ENCODE results near the gene SLCO3A1. TPM values are rescaled to one million over a fixed set of nuclear protein-coding genes. Genes with fewer than 3 reads are reported as not detected.
"Not testable (repeated sequence)": the region's sequence is repeated elsewhere in the genome, so short reads cannot be mapped to it uniquely, and the experiment has no call there.

SLCO3A1 gene
- total and polyA plus RNA-seq, 9 donors = 1.7 to 8.6 (median 4.5) TPM

DNA sequence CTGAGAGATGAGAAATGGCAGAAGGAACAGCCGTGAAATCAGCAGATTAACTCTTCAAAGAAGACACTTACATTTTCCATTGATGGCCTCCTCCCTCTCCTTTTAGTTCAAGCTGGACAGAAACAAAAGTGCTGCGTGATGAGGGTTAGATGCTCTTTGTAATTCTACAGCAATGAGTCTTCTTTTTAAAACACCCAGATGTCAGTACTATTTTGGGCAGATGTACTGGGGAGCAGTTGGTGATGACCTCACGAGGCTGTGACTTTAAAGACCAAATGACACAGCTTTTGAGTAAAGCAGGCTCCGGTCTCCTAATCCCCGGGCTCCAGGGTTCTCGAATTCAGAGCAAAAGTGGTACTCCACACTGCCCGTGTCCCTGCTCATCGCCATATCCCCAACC is 198.2 kb downstream of the SLCO3A1 start:
- Histone ChIP-seq H3K27ac (ENCODE audit: low read length) (no peak overlapping the region), H3K27me3 (ENCODE audit: control insufficient read depth, insufficient read depth, low read length) (peaks cover 2% of the 10 kb centered on the region), H3K36me3 (ENCODE audit: control insufficient read depth, insufficient read depth, low read length) (no peaks in the 10 kb centered on the region), H3K4me3 (ENCODE audit: low read length) (no peak overlapping the region), H3K9me3 (replicated peaks; ENCODE audit: control insufficient read depth, low read depth, low read length) (no peaks in the 10 kb centered on the region), H3K4me1 (ENCODE audit: control insufficient read depth, insufficient read depth, low read length) (peaks cover 5% of the 10 kb centered on the region)
- no peak for DNase-seq
- 73% methylated on average over 5 of the region's 8 CpGs for WGBS (ENCODE audit: insufficient coverage)

DNA sequence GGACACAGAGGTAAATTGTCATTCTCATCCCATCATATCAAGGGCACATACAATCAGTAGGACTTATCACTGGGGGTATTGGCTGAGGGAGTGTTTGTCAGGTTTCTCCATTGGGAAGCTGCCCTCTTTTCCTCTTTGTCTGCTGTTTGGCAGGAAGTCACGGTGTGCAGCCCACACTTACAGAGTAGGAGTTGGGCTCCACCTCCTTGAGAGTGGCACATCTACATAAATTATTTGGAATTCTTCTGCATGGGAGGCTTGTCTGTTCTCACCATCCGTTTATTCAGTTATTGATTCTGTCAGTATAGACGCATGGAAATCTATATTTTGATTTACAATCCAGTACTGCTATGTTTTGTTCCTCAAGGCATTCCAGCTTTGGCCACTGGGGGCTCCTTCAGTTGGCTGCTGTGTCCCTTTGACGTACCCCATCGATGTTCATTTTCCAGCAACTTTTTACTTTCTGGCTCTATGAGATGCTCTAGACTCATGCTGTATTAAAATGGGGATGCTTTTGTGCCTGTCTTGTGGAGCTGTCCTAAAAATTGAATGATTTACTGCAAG is 200.3 kb downstream of the SLCO3A1 start:
- Histone ChIP-seq H3K9me3 (replicated peaks; ENCODE audit: control insufficient read depth, low read depth, low read length) (no peaks in the 10 kb centered on the region), H3K36me3 (ENCODE audit: control insufficient read depth, insufficient read depth, low read length) (no peaks in the 10 kb centered on the region), H3K27me3 (ENCODE audit: control insufficient read depth, insufficient read depth, low read length) (peaks cover 5% of the 10 kb centered on the region), H3K4me3 (ENCODE audit: low read length) (no peak overlapping the region), H3K27ac (ENCODE audit: low read length) (no peak overlapping the region), H3K4me1 (ENCODE audit: control insufficient read depth, insufficient read depth, low read length) (peaks cover 5% of the 10 kb centered on the region)
- DNase-seq = no peak
- no CpG with 5 or more reads among the region's 5 CpGs for WGBS (ENCODE audit: insufficient coverage)

DNA sequence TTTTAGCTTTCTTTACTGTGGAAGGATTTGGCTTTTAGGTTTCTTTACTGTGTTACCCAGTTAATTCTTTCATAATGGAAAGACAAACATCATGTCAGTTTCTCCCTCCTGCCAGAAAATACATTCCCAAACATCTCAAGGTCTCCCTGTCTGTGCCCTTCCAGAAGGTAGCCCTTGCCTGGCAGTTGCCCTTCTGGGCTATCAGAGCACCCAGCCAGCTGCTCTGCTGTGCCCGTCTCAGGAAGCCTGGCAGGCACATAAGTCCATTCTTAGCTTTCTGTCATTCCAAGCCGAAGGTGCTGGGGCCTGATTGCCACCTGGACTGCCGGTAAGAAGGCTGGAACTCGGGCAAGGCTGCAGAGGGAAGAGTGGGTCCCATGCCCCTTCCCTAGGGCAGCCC is 203.4 kb downstream of the SLCO3A1 start:
- H3K36me3 ChIP-seq (ENCODE audit: control insufficient read depth, insufficient read depth, low read length) = no peaks in the 10 kb centered on the region
- 58% methylated on average over 4 of the region's 4 CpGs for WGBS (ENCODE audit: insufficient coverage)
- DNase-seq = no peak
- peaks cover 5% of the 10 kb centered on the region for H3K27me3 ChIP-seq (ENCODE audit: control insufficient read depth, insufficient read depth, low read length)
- H3K27ac ChIP-seq (ENCODE audit: low read length) = no peak overlapping the region
- H3K4me3 ChIP-seq (ENCODE audit: low read length) = no peak overlapping the region
- H3K9me3 ChIP-seq (replicated peaks; ENCODE audit: control insufficient read depth, low read depth, low read length) = no peaks in the 10 kb centered on the region
- no peaks in the 10 kb centered on the region for H3K4me1 ChIP-seq (ENCODE audit: control insufficient read depth, insufficient read depth, low read length)

DNA sequence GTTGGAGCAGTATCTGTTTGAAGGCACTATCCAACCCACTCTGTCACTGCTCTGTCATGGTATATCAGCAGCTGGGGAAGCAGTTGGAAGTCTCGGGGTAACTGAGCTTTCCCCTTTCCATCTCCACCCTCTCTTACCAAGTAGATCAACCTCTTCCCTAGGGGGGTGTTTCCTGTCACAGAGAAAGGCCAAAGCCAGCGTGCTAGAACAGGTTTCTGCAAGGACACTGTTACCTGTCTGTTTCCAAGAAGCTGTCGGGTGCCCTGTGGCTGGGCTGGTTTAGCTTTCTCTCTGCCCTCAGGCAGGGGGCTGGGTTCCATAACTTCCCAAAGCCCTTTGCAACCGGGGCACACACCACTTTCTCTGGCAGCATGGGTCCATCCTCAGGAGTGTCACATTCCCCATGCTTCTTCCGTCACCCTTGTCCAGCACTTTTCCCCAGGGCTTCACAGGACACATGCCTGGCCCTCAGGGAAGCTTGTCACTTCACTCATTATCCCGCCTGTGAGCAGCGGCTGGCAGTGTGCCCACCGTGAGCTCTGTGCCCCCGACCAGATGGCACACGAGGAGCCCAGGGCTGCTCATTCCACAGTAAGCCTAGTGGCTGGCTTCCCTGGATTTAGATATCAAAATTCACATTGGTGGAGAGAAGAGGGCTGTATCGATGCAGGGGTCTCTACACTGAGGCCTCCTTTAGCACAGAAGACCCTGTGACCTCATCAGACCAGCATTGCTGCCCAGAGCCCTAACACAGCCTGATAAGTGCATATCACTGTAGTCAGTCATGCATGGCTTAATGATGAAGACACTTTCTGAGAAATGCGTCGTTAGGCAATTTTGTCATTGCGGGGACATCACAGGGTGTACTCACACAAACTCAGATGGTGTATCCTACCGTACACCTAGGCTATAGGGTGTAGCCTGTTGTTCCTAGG is 205.8 kb downstream of the SLCO3A1 start:
- Histone ChIP-seq H3K27me3 (ENCODE audit: control insufficient read depth, insufficient read depth, low read length) (peaks cover 3% of the 10 kb centered on the region), H3K36me3 (ENCODE audit: control insufficient read depth, insufficient read depth, low read length) (no peaks in the 10 kb centered on the region), H3K4me3 (ENCODE audit: low read length) (no peak overlapping the region), H3K27ac (ENCODE audit: low read length) (no peak overlapping the region), H3K4me1 (ENCODE audit: control insufficient read depth, insufficient read depth, low read length) (no peaks in the 10 kb centered on the region), H3K9me3 (replicated peaks; ENCODE audit: control insufficient read depth, low read depth, low read length) (no peaks in the 10 kb centered on the region)
- WGBS (ENCODE audit: insufficient coverage) = 88% methylated on average over 14 of the region's 15 CpGs
- DNase-seq = no peak

DNA sequence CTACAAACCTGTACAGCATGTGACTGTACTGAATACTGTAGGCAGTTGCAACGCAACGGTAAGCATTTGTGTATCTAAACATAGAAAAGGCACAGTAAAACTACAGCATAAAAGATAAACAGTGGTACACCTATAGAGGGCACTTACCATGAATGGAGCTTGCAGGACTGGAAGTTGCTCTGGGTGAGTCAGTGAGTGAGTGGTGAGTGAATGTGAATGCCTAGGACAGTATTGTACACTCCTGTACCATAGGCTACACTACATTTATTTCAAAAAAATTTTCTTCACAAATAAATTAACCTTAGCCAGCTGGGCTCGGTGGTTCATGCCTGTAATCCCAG is 206.4 kb downstream of the SLCO3A1 start:
- H3K27ac ChIP-seq (ENCODE audit: low read length); H3K4me1 ChIP-seq (ENCODE audit: control insufficient read depth, insufficient read depth, low read length); H3K4me3 ChIP-seq (ENCODE audit: low read length); H3K27me3 ChIP-seq (ENCODE audit: control insufficient read depth, insufficient read depth, low read length); DNase-seq; H3K9me3 ChIP-seq (replicated peaks; ENCODE audit: control insufficient read depth, low read depth, low read length); H3K36me3 ChIP-seq (ENCODE audit: control insufficient read depth, insufficient read depth, low read length): not testable (repeated sequence)
- WGBS (ENCODE audit: insufficient coverage) = 86% methylated on average over 1 of the region's 3 CpGs

DNA sequence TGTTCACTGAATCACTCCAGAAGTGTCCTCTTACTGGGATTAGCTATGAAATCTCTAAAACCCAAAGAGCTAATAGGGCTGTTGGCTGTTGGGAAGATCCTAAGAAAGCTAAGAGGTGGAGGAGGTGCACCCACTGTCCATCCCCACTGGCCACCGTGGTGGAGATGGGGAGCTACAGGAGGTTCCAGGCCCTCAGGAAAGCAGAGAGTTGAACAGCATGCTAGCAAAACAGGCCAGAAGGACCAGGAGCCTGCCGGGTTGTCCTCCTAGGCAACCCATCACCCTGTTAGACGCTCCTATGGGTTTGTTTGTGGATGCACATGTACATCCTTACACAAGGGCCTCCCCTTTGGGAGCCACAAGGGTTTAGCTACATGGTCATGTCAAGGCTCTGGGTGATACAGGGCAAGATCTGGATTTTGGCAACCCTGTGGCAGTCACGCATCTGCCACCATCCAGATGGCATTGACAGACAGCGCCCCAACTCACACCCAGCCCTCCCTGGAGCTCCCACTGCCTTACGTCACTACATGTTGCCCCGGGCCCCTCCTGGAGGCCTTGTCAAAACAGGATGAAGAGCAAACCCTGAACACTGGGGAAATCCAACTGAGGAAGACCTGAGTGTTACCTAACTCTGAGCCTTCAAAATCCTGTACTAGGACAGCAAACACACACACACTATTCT is 208.1 kb downstream of the SLCO3A1 start:
- H3K27me3 ChIP-seq (ENCODE audit: control insufficient read depth, insufficient read depth, low read length) = peaks cover 5% of the 10 kb centered on the region
- DNase-seq = no peak
- H3K4me1 ChIP-seq (ENCODE audit: control insufficient read depth, insufficient read depth, low read length) = no peaks in the 10 kb centered on the region
- H3K9me3 ChIP-seq (replicated peaks; ENCODE audit: control insufficient read depth, low read depth, low read length) = no peaks in the 10 kb centered on the region
- H3K27ac ChIP-seq (ENCODE audit: low read length) = no peak overlapping the region
- 88% methylated on average over 7 of the region's 7 CpGs for WGBS (ENCODE audit: insufficient coverage)
- no peak overlapping the region for H3K4me3 ChIP-seq (ENCODE audit: low read length)
- H3K36me3 ChIP-seq (ENCODE audit: control insufficient read depth, insufficient read depth, low read length) = no peaks in the 10 kb centered on the region

DNA sequence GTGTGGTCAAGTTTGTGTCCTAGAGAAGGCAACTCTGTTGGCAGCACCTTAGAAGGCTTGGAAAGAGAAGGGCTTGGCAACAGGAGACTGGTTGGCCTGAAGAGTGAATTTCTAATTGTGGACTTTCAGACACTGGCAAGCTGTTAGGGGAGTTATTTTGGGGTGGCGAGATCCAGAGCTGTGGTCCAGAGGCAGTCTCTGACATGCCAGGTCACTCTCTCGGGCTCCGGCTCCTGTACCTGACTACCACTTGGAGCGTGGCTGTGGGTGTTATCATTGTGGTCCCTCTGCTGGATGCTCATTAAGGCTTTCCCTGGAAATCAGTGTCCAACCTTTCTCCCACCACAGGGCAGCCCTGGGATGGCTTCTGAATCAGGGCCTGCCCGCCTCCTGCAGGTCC is 209.0 kb downstream of the SLCO3A1 start:
- H3K27ac ChIP-seq (ENCODE audit: low read length) = no peak overlapping the region
- no peak overlapping the region for H3K4me3 ChIP-seq (ENCODE audit: low read length)
- WGBS (ENCODE audit: insufficient coverage) = 96% methylated on average over 4 of the region's 5 CpGs
- H3K36me3 ChIP-seq (ENCODE audit: control insufficient read depth, insufficient read depth, low read length) = no peaks in the 10 kb centered on the region
- DNase-seq = no peak
- H3K9me3 ChIP-seq (replicated peaks; ENCODE audit: control insufficient read depth, low read depth, low read length) = no peaks in the 10 kb centered on the region
- H3K27me3 ChIP-seq (ENCODE audit: control insufficient read depth, insufficient read depth, low read length) = peaks cover 2% of the 10 kb centered on the region
- no peaks in the 10 kb centered on the region for H3K4me1 ChIP-seq (ENCODE audit: control insufficient read depth, insufficient read depth, low read length)

DNA sequence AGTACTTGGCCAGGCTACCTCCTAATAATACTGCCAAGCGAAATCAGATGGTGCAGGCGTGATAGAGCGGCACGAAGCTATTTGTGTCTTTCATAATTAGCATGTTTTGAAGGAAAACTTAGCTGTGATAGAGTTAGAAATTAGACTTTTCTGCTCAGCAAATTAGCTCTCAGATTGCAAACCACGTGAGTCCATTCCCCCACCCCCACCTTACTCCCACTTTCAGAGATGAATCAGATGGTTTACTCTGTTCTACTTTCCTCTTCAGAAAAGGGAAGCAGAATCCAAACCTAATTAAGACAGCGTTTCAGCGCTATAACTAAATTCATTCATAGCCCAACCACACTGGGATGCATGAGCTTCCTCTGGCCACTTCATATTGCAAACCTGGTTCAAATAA is 214.6 kb downstream of the SLCO3A1 start:
- H3K27ac ChIP-seq (ENCODE audit: low read length) = no peak overlapping the region
- H3K4me1 ChIP-seq (ENCODE audit: control insufficient read depth, insufficient read depth, low read length) = no peaks in the 10 kb centered on the region
- WGBS (ENCODE audit: insufficient coverage) = 33% methylated on average over 2 of the region's 7 CpGs

DNA sequence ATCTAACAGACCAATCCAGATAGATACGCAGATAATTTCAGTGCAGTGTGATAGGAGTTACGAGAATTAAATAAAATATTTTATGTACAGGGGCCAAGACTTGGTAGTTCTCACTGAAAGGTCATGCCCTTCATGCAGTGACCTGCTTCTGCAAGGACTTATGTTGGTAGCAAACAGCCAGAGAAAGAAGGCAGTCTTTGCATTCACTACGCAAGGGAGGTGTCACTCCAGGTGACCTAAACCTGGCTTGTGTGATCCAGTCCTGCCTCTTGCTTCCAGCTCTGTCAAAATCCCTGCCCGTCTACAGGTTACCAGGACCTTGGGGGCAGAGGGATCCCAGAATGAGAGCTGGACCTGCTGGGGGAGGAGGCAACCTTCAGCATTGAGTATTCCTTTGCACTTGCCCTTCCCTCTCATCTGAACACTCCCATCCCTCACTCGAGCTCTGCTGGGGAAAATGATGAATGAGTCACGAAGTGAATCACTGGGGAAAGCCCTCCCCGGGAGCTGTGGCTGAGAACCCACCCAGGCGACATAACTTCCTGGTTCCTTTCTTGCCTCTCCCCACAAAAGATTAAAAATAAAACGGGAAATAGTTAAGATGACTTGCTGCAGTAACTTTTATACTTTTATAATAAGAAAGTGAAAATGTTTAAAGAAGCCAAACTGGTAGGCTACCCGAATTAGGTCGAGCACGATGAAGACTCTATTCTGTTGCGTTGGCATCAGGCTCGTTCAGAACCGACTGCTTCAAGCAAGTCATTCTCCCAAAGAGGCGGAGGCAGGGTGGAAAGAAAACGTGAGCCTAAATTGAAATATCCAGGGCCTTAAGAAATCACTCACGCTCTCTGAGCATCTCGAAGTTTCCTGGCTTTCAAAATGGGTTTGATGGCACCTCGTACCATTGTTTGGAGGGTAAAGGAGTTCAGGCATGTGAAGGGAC is 216.1 kb downstream of the SLCO3A1 start:
- WGBS (ENCODE audit: insufficient coverage) = 77% methylated on average over 13 of the region's 20 CpGs
- no peaks in the 10 kb centered on the region for H3K36me3 ChIP-seq (ENCODE audit: control insufficient read depth, insufficient read depth, low read length)
- peaks cover 3% of the 10 kb centered on the region for H3K4me1 ChIP-seq (ENCODE audit: control insufficient read depth, insufficient read depth, low read length)
- H3K27ac ChIP-seq (ENCODE audit: low read length) = no peak overlapping the region
- no peaks in the 10 kb centered on the region for H3K9me3 ChIP-seq (replicated peaks; ENCODE audit: control insufficient read depth, low read depth, low read length)
- peak; percentile 45 for DNase-seq
- H3K27me3 ChIP-seq (ENCODE audit: control insufficient read depth, insufficient read depth, low read length) = peaks cover 2% of the 10 kb centered on the region
- H3K4me3 ChIP-seq (ENCODE audit: low read length) = no peak overlapping the region

More for the DNA sequence above, 214.6 kb downstream of the SLCO3A1 start:
- no peaks in the 10 kb centered on the region for H3K9me3 ChIP-seq (replicated peaks; ENCODE audit: control insufficient read depth, low read depth, low read length)
- no peak overlapping the region for H3K4me3 ChIP-seq (ENCODE audit: low read length)
- no peak for DNase-seq
- H3K27me3 ChIP-seq (ENCODE audit: control insufficient read depth, insufficient read depth, low read length) = peaks cover 2% of the 10 kb centered on the region
- H3K36me3 ChIP-seq (ENCODE audit: control insufficient read depth, insufficient read depth, low read length) = no peaks in the 10 kb centered on the region
